H9 (cell line): ENCODE data around the gene DTNB. TPM values are rescaled to one million over a fixed set of nuclear protein-coding genes. Genes with fewer than 3 reads are reported as not detected.
A peak's percentile ranks its signal among the peaks of the same experiment; 100 is the strongest.

Source experiments
- DNase-seq: peaks from one replicate; pipeline ENCODE4 v3.0.0-alpha.2; 2017
- H2AFZ ChIP-seq: one replicate; pipeline ENCODE4 v1.6.1; 2013; ENCODE audit warnings: mild to moderate bottlenecking, low read length, control low read depth, moderate library complexity
- H2AK5ac ChIP-seq: 2 replicates; pipeline ENCODE4 v1.6.1; 2013; ENCODE audit warnings: low read length, control low read depth, mixed read lengths; ENCODE audit not compliant: insufficient read length
- H2BK120ac ChIP-seq: one replicate; pipeline ENCODE4 v1.6.1; 2013; ENCODE audit warnings: low read depth, mild to moderate bottlenecking, low read length, control low read depth, inconsistent platforms; ENCODE audit not compliant: poor library complexity, severe bottlenecking
- H2BK12ac ChIP-seq: 2 replicates; pipeline ENCODE4 v1.6.1; 2013; ENCODE audit warnings: low read length, control low read depth, mixed read lengths, low read depth; ENCODE audit not compliant: insufficient read length
- H2BK15ac ChIP-seq: 2 replicates; pipeline ENCODE4 v1.6.1; 2013; ENCODE audit warnings: low read depth, low read length, control low read depth
- H2BK20ac ChIP-seq: one replicate; pipeline ENCODE4 v1.6.1; 2013; ENCODE audit warnings: low read depth, mild to moderate bottlenecking, low read length, control low read depth, inconsistent platforms; ENCODE audit not compliant: poor library complexity, severe bottlenecking
- H2BK5ac ChIP-seq: 2 replicates; pipeline ENCODE4 v1.6.1; 2013; ENCODE audit warnings: low read length, control low read depth, mixed read lengths; ENCODE audit not compliant: insufficient read length
- H3K14ac ChIP-seq: 2 replicates; pipeline ENCODE4 v1.6.1; 2013; ENCODE audit warnings: low read length, control low read depth; ENCODE audit not compliant: insufficient read depth
- H3K18ac ChIP-seq: 2 replicates; pipeline ENCODE4 v1.6.1; 2013; ENCODE audit warnings: low read depth, mild to moderate bottlenecking, mixed read lengths, low read length, control low read depth; ENCODE audit not compliant: insufficient read length
- H3K23ac ChIP-seq: 2 replicates; pipeline ENCODE4 v1.6.1; 2013; ENCODE audit warnings: low read length, control low read depth, mixed read lengths, low read depth; ENCODE audit not compliant: insufficient read length
- H3K23me2 ChIP-seq: 2 replicates; pipeline ENCODE4 v1.6.1; 2013; ENCODE audit warnings: low read depth, mild to moderate bottlenecking, mixed read lengths, low read length, control low read depth; ENCODE audit not compliant: insufficient read length, poor library complexity, severe bottlenecking
- H3K27ac ChIP-seq: 2 replicates; pipeline ENCODE4 v1.5.1; 2013; ENCODE audit warnings: low read length, control low read depth, mixed read lengths, low read depth; ENCODE audit not compliant: insufficient read length
- H3K27me3 ChIP-seq: 2 replicates; pipeline ENCODE4 v1.6.1; 2013; ENCODE audit warnings: low read length, control low read depth, inconsistent platforms; ENCODE audit not compliant: insufficient read depth
- H3K4ac ChIP-seq: 2 replicates; pipeline ENCODE4 v1.6.1; 2013; ENCODE audit warnings: low read depth, mild to moderate bottlenecking, control low read depth, inconsistent platforms, low read length, moderate library complexity
- H3K4me1 ChIP-seq: 2 replicates; pipeline ENCODE4 v1.6.1; 2013; ENCODE audit warnings: low read length, control low read depth, inconsistent platforms; ENCODE audit not compliant: insufficient read depth
- H3K4me2 ChIP-seq: 2 replicates; pipeline ENCODE4 v1.6.1; 2013; ENCODE audit warnings: low read length, control low read depth, mixed read lengths; ENCODE audit not compliant: insufficient read length, insufficient read depth
- H3K56ac ChIP-seq: 2 replicates; pipeline ENCODE4 v1.6.1; 2013; ENCODE audit warnings: low read depth, mild to moderate bottlenecking, mixed read lengths, low read length, control low read depth; ENCODE audit not compliant: insufficient read length
- H3K79me1 ChIP-seq: 2 replicates; pipeline ENCODE4 v1.6.1; 2013; ENCODE audit warnings: low read depth, mild to moderate bottlenecking, moderate library complexity, low read length, control low read depth, inconsistent platforms; ENCODE audit not compliant: insufficient read depth, poor library complexity, severe bottlenecking
- H3K79me2 ChIP-seq: 2 replicates; pipeline ENCODE4 v1.6.1; 2013; ENCODE audit warnings: low read length, control low read depth, inconsistent platforms; ENCODE audit not compliant: insufficient read depth
- H3K9ac ChIP-seq: 2 replicates; pipeline ENCODE4 v1.6.1; 2013; ENCODE audit warnings: low read length, control low read depth, mixed read lengths; ENCODE audit not compliant: insufficient read length; ENCODE audit errors: extremely low read depth
- H3K9me3 ChIP-seq: one replicate; pipeline ENCODE4 v1.6.1; 2013; ENCODE audit warnings: low read depth, low read length, inconsistent platforms; ENCODE audit not compliant: control insufficient read depth
- H3T11ph ChIP-seq: one replicate; pipeline ENCODE4 v1.6.1; 2013; ENCODE audit warnings: mild to moderate bottlenecking, low read length, control low read depth, inconsistent platforms
- H4K20me1 ChIP-seq: one replicate; pipeline ENCODE4 v1.6.1; 2013; ENCODE audit not compliant: control insufficient read depth, insufficient read length, insufficient read depth
- H4K5ac ChIP-seq: 2 replicates; pipeline ENCODE4 v1.6.1; 2013; ENCODE audit warnings: low read depth, mild to moderate bottlenecking, mixed read lengths, low read length, control low read depth; ENCODE audit not compliant: insufficient read length
- H4K8ac ChIP-seq: replicated peaks from 2 replicates; pipeline ENCODE4 v1.6.1; 2013; ENCODE audit warnings: low read length, control low read depth, mixed read lengths, low read depth; ENCODE audit not compliant: insufficient read length
- H4K91ac ChIP-seq: 2 replicates; pipeline ENCODE4 v1.6.1; 2013; ENCODE audit warnings: low read depth, mild to moderate bottlenecking, moderate library complexity, mixed read lengths, low read length, control low read depth; ENCODE audit not compliant: insufficient read length
- H3K27ac Mint-ChIP-seq, 3 experiments: 2 replicates in 2 of 3; 3 replicates in 1 of 3; pipeline ENCODE4 v1.8.0; 2020 to 2021; ENCODE audit warnings: mixed read lengths in 3 of 3, mild to moderate bottlenecking in 1 of 3, moderate library complexity in 1 of 3
- H3K27me3 Mint-ChIP-seq: 2 replicates; pipeline ENCODE4 v1.8.0; 2021; ENCODE audit warnings: low read depth, mild to moderate bottlenecking, moderate library complexity, mixed read lengths
- H3K36me3 Mint-ChIP-seq, 3 experiments: 2 replicates in 2 of 3; 3 replicates in 1 of 3; pipeline ENCODE4 v1.8.0; 2020 to 2021; ENCODE audit warnings: low read depth in 3 of 3, mixed read lengths in 3 of 3; ENCODE audit not compliant: insufficient read depth in 1 of 3
- H3K4me1 Mint-ChIP-seq, 2 experiments: 2 replicates each; pipeline ENCODE4 v1.8.0; 2020; ENCODE audit warnings: mixed read lengths in 2 of 2
- H3K4me3 Mint-ChIP-seq, 2 experiments: 2 replicates in 1 of 2; 3 replicates in 1 of 2; pipeline ENCODE4 v1.8.0; 2020 to 2021; ENCODE audit warnings: mild to moderate bottlenecking in 2 of 2, mixed read lengths in 2 of 2, moderate library complexity in 1 of 2
- H3K9me3 Mint-ChIP-seq, 2 experiments: 2 replicates in 1 of 2; 3 replicates in 1 of 2; pipeline ENCODE4 v1.8.0; 2020; ENCODE audit warnings: mild to moderate bottlenecking in 2 of 2, mixed read lengths in 2 of 2, moderate library complexity in 1 of 2
- CTCF ChIP-seq: fragments of 200-600 bp; sonication (generic); conservative IDR thresholded peaks from 3 replicates; pipeline ENCODE4 v1.8.0; 2021; ENCODE audit warnings: antibody characterized with exemption, mild to moderate bottlenecking
- WGBS: extraction: QIAGEN DNeasy Blood & Tissue Kit; methylation state at CpG from one replicate; pipeline ENCODE4 v1.1.7; 2013; ENCODE audit warnings: missing lambda C conversion rate, low lambda C conversion rate, mixed read lengths; ENCODE audit not compliant: insufficient read length; ENCODE audit errors: extremely low coverage; 5-methylcytosine and 5-hydroxymethylcytosine counted together
- total RNA-seq: library from RNA; stranded (reverse); gene quantifications from 2 replicates; pipeline ENCODE4 v1.2.1, GENCODE V29; 2021

DTNB gene
- total RNA-seq, 1 experiment from 2014 or later: 26.7 TPM

- H2BK15ac ChIP-seq: no peak overlapping the region
- no peak overlapping the region for H3K4me3 Mint-ChIP-seq
- no peak overlapping the region for H3K4me2 ChIP-seq
- no peak overlapping the region for H3K27ac ChIP-seq
- H2BK120ac ChIP-seq: no peak overlapping the region
- no peaks in the 10 kb centered on the region for H4K20me1 ChIP-seq
- no peaks in the 10 kb centered on the region for H3K79me1 ChIP-seq
- H2AFZ ChIP-seq: no peak overlapping the region
- H3K36me3 Mint-ChIP-seq: peaks cover 7 to 11% (median 8%) of the 10 kb centered on the region in 3 experiments; a peak in 6 of 7 replicates
- no peak overlapping the region for H2BK12ac ChIP-seq
- H3K14ac ChIP-seq: no peak overlapping the region
- no CpG with 5 or more reads among the region's 10 CpGs for WGBS
- TF ChIP-seq CTCF: no peak
- peaks cover 38% of the 10 kb centered on the region for H3K27me3 Mint-ChIP-seq
- no peaks in the 10 kb centered on the region for H3K23me2 ChIP-seq
- H3K27ac Mint-ChIP-seq: no peak overlapping the region
- H3K4me1 Mint-ChIP-seq: peaks cover 16% of the 10 kb centered on the region in 2 experiments
- H3K18ac ChIP-seq: no peak overlapping the region
- H3K23ac ChIP-seq: no peak overlapping the region
- no peaks in the 10 kb centered on the region for H3K27me3 ChIP-seq
- peak; percentile 12 for DNase-seq
- H3K56ac ChIP-seq: no peak overlapping the region
- H3K9me3 Mint-ChIP-seq: peaks cover 8 to 11% of the 10 kb centered on the region in 2 experiments; a peak in 4 of 5 replicates
- no peak overlapping the region for H3K4ac ChIP-seq
- H3T11ph ChIP-seq: no peak overlapping the region
- no peak overlapping the region for H2AK5ac ChIP-seq
- H2BK20ac ChIP-seq: no peak overlapping the region
- no peak overlapping the region for H4K5ac ChIP-seq
- H3K9ac ChIP-seq: no peak overlapping the region
- no peak overlapping the region for H2BK5ac ChIP-seq
- no peak overlapping the region for H4K91ac ChIP-seq
- no peaks in the 10 kb centered on the region for H3K9me3 ChIP-seq
- H3K79me2 ChIP-seq: no peaks in the 10 kb centered on the region
- H4K8ac ChIP-seq: no peak overlapping the region
- no peaks in the 10 kb centered on the region for H3K4me1 ChIP-seq
These were observed 294.5 kb downstream of the DTNB start for GRCh38 chr2:25378731-25379490.
